GM19351 (cell line): ENCODE results near the gene FHOD3.
"Not testable (repeated sequence)": the region's sequence is repeated elsewhere in the genome, so short reads cannot be mapped to it uniquely, and the experiment has no call there.

Experiments
- ATAC-seq: cut with Tn5 transposase; IDR thresholded peaks from one replicate; pipeline ENCODE4 v1.9.1; 2021; ENCODE audit warnings: mild to moderate bottlenecking, moderate library complexity; ENCODE audit not compliant: unreplicated experiment

FHOD3 gene

GRCh38 chr18:36441426-36442240, 144.1 kb downstream of the FHOD3 start:
- ATAC-seq = no peak

- no peak for ATAC-seq
These were observed 145.2 kb downstream of the FHOD3 start for GRCh38 chr18:36442717-36443116.

DNA sequence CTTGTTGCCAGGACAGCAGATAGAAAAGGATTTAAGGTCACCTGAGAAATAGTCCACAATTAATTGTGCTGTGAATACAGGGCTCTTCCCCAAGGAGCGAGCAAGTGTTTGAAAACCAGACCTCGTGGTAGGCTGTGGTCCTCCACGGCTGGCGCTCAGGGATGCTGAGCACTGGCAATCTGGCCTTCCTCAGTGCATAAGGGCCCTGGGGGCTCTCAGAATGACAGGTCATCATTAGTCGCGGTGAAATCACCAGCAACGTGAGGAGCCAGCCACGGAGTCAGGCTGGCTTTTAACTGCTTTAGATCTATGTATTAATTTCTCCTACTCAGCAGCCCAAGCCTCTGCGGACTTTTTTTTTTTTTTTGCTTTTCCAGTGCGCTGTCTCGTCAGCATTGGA, 148.5 kb downstream of the FHOD3 start:
- ATAC-seq = no peak

- ATAC-seq = no peak
These were observed 151.1 kb downstream of the FHOD3 start for GRCh38 chr18:36448384-36449290.

DNA sequence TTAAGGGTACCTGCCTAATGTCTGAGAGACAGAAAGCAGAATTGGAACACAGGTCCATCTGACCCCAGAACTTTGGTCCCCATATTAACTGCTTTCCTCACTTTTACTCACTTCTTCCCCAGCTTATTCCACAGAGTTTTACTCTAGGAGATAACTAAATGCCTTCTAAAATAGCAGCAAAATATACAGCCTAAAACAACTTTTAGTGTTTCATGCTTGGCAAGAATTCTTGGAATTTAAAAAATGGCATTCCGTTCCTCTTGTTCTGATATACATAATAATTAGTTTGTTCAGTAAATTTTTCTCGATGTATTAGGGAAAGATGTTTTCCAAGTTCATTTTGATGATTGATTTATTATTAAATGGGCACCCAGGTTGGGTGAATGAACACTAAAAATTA, 151.9 kb downstream of the FHOD3 start:
- no peak for ATAC-seq

GRCh38 chr18:36450264-36450663, 152.8 kb downstream of the FHOD3 start:
- no peak for ATAC-seq

- ATAC-seq = no peak
These were observed 154.1 kb downstream of the FHOD3 start for GRCh38 chr18:36451454-36452251.

DNA sequence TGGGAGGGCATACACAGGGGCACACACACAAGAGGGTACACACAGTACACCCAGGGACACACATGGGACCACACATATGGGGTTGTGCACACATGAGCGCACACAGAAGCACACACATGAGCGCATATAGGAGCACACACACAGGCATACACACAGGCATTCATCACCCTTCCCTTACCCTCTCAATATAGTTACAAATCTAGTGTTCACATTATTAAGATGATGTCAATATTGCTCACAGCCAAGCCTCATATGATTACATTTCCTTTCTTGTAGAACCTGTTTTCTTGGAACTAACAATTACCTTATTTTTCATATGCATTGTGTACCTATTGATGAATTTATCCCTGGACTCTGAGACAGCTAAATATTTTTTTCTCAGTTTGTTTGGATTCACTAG, 156.7 kb downstream of the FHOD3 start:
- ATAC-seq = no peak

GRCh38 chr18:36454848-36455458, 157.4 kb downstream of the FHOD3 start:
- no peak for ATAC-seq

DNA sequence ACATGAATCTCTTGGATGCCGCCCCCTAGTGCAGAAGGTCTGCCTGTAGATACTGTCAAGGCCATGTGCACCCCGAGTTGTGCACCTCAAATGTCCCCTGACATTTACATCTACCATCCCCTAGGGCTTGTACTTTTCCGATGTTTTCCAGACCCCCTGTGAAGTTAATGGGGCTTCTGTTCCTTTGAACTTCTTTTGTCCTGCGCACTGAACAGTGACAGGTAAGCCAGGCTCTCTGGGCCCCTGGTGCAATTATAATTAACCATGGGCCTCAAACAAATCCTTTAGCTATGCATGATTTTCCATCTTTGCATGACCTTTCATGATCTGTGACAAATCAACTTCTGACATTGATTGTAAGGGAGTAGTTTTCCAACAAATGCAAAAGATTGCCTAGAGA, 158.4 kb downstream of the FHOD3 start:
- no peak for ATAC-seq

DNA sequence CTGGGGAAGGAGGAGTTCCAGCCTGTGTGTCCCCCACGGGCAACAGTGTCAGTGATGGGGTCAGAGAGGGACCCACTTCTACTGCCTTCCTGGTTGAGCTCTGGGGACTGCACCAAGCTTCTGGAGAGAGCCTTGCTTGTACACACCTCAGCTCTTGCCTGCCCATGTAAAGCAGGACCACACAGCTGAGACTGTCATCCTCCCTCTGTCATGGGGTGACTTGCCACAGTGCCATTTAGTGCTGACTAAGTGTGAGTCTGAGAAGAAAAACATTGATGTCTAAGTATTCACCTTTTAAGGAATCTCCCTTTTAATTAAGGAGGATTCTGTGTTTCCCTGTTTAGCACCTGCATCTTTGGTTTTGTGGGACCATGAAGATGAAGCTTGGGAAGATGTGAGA, 159.1 kb downstream of the FHOD3 start:
- no peak for ATAC-seq

DNA sequence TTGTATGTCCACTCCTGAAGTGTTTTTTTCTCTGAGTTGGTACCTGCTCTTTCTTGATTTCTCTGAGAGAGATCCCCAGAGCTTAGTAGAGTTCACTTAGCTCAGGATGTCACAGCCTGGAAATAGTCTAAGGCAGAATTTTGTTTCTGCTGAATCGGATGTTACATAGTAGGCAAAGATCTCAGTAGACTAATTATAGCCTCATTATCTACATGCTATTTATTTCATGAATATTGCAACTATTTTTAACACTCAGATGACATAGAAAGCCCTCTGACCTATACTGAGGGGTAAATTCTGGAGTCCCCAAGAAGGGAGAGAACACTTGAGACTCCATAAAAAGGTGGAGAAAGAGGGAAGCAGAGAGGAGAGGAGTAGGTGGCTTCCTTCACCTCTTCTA, 160.2 kb downstream of the FHOD3 start:
- ATAC-seq = no peak

DNA sequence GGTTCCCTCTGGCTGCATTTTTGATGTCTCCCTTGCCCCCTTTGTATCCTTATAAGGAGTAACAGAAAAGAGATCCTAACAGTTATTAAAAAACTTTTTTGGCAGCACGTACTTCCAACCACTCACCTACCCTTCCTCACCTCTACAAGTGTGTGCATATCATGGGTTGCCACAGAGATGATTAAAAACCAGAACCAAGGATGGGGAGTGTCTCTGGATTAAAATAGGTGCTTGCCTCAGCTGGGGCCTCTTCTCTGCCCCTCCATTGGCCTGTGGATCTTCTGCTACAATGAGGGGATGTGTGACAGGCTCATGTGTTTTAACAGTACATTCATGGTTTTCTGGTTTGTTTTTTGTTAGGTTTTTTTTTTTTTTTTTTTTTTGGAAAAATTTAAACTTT, 160.8 kb downstream of the FHOD3 start:
- no peak for ATAC-seq

GRCh38 chr18:36459203-36459602, 161.7 kb downstream of the FHOD3 start:
- ATAC-seq = no peak

DNA sequence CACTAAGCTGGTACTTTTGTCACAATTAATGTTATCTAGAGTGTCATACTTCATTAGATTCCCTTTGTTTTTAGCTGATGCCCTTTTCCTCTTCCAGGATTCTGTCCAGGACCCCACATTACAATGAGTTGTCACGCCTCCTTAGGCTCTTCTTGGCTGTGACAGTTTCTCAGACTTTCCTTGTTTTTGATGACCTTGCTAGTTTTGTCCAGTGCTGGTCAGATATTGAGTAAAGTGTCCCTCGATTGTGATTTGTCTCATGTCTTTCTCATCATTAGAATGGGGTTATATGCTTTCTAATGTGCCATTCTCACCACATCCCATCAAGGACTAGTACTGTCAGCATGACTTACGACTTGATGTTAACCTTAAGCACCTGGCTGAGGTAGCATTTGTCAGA, 162.3 kb downstream of the FHOD3 start:
- no peak for ATAC-seq

- no peak for ATAC-seq
These were observed 162.9 kb downstream of the FHOD3 start for GRCh38 chr18:36460324-36460850.

GRCh38 chr18:36460854-36461253, 163.3 kb downstream of the FHOD3 start:
- no peak for ATAC-seq

DNA sequence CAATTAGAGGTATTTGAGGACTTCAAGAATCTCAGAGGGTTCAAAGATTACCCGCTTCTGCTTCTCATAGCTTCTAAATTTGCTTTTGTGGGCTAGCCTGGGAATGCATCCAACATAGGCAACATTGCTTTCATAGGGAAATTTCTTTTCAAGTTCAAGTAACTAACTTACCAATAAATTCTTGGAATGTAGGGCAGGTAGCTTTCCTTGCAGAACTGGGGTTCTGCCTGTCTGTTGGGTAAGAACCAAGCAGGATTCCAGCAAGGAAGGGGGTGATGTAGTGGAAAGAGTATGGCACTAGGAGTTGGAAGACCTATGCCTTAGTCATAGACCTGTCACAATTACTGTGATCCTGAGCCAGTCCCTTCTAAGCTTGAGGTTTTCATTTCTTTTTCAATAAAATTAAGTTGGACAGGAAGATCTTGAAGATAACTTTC, 164.1 kb downstream of the FHOD3 start:
- ATAC-seq = no peak

DNA sequence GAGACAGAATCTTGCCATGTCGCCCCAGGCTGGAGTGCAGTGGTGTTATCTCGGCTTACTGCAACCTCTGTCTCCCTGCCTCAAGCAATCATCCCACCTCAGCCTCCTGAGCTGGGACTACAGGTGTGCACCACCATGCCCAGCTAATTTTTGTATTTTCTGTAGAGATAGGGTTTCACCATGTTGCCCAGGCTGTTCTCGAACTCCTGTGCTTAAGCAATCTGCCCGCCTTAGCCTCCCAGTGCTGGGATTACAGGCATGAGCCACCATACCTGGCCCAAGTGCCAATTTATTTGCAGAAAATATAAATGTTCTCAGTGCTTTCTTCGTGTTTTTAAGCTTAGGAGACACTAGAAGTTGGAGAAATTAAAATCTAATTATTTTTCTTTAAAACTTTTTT, 166.0 kb downstream of the FHOD3 start:
- not testable (repeated sequence) for ATAC-seq

- ATAC-seq = no peak
These were observed 166.7 kb downstream of the FHOD3 start for GRCh38 chr18:36464126-36464651.
